NB4 (cell line): Measurements from ENCODE around the gene MYBL2.
A peak's percentile ranks its signal among the peaks of the same experiment; 100 is the strongest.

Experiments
- DNase-seq: peaks from one replicate; pipeline ENCODE4 v3.0.0; 2010; ENCODE audit warnings: low read depth
- H3K4me3 ChIP-seq: one replicate; pipeline ENCODE4 v1.5.1; 2011; ENCODE audit warnings: mild to moderate bottlenecking, low read depth, low read length, moderate library complexity
- MYC ChIP-seq: IDR thresholded peaks from 2 replicates; pipeline ENCODE4 v1.6.1; 2011; ENCODE audit warnings: low read depth, low read length
- POLR2A ChIP-seq: IDR thresholded peaks from 2 replicates; pipeline ENCODE4 v1.6.1; 2011; ENCODE audit warnings: mild to moderate bottlenecking; ENCODE audit not compliant: insufficient read length; ENCODE audit errors: extremely low read depth
- TF ChIP-seq, protein P1 (sequence below): IDR thresholded peaks from one replicate; pipeline ENCODE4 v1.5.1; 2012; ENCODE audit warnings: low read depth, low read length
- TF ChIP-seq, protein P2 (sequence below): IDR thresholded peaks from 2 replicates; pipeline ENCODE4 v1.6.1; 2011; ENCODE audit warnings: low read depth, low read length

MYBL2 gene

DNA sequence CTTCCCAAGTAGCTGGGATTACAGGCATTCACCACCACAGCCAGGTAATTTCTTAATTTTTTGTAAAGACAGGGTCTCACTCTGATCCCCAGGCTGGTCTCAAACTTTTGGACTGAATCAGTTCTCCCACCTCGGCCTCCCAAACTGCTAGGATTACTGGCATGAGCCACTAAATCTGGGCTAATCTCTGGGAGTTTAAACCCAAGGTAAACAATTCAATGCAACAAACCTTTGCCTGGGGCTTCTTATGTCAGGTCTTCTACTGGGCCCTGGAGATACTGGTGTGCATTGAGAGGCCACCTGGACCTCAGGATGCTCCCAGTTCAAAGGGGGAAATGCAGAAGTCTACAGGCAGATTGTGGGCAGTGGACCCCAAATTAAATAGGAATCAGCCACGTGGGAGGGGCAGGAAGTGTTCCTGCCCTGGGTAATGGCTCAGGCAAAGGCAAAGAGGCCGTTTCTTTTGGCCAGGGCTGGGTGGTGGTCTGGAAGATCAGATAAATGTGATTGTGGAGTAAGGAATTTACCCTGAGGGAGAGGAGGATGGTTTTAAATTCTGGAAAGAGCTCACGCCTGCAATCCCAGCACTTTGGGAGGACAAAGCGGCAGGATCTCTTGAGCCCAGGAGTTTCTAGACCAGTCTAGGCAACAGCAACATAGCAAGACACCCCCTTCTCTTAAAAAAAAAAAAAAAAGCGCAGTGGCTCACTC is 1.3 kb upstream of the MYBL2 start:
- DNase-seq, result no peak
- TF ChIP-seq, protein P1, sequence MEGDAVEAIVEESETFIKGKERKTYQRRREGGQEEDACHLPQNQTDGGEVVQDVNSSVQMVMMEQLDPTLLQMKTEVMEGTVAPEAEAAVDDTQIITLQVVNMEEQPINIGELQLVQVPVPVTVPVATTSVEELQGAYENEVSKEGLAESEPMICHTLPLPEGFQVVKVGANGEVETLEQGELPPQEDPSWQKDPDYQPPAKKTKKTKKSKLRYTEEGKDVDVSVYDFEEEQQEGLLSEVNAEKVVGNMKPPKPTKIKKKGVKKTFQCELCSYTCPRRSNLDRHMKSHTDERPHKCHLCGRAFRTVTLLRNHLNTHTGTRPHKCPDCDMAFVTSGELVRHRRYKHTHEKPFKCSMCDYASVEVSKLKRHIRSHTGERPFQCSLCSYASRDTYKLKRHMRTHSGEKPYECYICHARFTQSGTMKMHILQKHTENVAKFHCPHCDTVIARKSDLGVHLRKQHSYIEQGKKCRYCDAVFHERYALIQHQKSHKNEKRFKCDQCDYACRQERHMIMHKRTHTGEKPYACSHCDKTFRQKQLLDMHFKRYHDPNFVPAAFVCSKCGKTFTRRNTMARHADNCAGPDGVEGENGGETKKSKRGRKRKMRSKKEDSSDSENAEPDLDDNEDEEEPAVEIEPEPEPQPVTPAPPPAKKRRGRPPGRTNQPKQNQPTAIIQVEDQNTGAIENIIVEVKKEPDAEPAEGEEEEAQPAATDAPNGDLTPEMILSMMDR, result no peak
- no peak for TF ChIP-seq MYC
- TF ChIP-seq, protein P2, sequence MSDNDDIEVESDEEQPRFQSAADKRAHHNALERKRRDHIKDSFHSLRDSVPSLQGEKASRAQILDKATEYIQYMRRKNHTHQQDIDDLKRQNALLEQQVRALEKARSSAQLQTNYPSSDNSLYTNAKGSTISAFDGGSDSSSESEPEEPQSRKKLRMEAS, result no peak
- TF ChIP-seq POLR2A, result no peak
- no peak overlapping the region for H3K4me3 ChIP-seq

DNA sequence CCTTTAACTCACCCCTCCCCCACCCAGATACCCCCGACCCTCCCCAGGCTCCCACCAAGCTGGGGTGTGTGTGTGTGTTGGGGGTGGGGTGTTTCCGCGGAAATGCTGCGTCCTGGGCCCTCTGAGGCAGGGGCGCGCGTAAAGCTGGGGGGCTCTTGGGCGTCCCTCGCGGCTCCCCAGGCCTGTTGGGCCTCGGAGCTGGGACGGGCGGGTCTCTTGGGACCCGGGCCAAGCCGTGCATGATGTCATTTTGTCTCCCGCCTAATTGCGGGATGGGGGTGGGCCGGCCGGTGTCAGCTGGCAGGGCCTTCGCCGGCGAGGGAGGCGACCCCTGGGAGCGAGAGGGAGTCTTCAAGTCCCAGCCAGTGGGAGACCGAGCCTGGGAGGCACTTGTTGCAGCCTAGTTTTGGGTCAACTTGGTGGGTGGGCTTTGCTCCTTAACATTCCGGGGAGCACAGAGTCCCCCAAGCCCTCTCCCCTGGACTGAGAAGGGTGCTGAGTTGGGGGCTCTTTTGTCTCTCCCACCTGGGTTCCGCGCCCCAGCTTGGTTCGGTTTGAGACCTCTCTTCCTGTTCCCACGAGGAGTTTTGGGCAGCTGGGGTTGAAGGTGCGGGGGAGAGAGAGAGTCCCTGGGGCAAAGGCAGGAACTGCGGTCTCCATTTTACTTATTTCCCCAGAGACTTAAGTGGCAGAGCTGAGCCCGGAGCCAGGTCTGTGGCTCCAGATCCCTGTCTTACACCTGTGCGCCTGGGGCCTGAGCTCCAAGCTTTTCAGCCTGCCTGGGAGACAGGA is 623 bp downstream of the MYBL2 start:
- H3K4me3 ChIP-seq, result peak overlapping the region; percentile 92
- peak; percentile 88 for DNase-seq
- TF ChIP-seq, protein P2, result peak; percentile 8; the same call in 1 of the 2 replicates
- TF ChIP-seq, protein P1, result no peak

DNA sequence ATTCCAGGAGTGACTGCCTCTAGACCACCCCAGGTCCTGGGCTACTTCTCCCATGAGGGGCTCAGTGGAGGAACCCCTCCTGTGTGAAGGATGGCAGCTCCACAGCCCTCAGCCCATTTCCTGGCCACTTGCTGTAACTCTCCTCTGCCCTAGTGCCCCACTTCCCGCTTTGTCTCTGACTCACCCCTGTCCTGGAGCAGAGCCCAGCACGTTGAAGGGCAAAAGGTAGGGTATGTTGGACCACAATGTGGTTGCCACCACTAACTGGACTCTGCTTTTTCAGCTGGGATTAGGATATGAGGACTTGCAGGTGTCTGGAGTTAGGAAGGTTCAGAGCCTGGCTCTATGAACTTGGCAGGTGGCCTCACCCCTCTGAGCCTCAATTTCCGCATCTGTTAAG is 2.4 kb downstream of the MYBL2 start:
- DNase-seq, result peak; percentile 42
- no peak overlapping the region for H3K4me3 ChIP-seq
- TF ChIP-seq POLR2A (no peak), MYC (no peak)
- TF ChIP-seq, protein P1, result no peak
- TF ChIP-seq, protein P2, result no peak

DNA sequence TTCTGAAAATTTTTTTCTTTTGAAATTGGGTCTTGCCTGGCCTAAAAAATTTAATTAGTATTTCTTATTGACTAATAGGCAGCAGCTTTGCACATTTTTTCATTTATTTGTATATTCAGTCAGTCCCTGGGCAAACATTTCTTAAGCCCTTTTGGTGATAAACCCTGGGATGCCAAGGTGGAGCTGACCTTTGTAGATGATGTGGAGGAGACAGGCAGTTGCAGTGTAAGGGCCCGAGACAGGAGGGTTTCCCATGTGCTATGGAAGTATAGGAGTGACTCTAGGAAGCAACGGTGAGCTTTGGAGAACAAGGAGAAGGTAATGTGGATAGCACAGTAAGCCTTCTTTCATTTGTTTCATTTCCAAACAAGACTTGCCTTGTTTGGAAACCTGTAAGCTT is 3.5 kb downstream of the MYBL2 start:
- no peak for DNase-seq
- H3K4me3 ChIP-seq, result no peak overlapping the region
- no peak for TF ChIP-seq MYC
- TF ChIP-seq POLR2A, result no peak
- TF ChIP-seq, protein P2, result no peak
- TF ChIP-seq, protein P1, result no peak

DNA sequence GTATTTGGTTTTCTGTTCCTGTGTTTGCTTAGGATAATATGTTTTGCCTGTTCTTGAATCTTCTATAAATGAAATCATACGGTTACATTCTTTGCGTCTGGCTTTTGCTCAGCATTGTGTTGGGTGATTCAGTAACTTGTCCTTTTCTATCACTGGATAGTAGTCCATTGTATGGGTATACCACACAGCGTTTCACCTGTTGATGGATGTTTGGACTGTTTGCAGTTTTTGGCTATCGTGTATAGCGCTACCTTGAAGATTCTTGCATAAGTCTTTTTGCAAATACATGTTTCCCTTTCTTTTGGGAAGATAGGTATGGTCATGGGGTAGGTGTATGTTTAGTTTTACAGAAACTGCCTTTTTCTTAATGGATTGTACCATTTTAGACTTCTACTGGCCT is 9.5 kb downstream of the MYBL2 start:
- DNase-seq, result no peak
- no peak overlapping the region for H3K4me3 ChIP-seq
- TF ChIP-seq, protein P1, result no peak
- no peak for TF ChIP-seq MYC
- TF ChIP-seq POLR2A, result no peak
- TF ChIP-seq, protein P2, result no peak
